Stimulated activated CD4-positive, alpha-beta T cell treated with anti-CD3 and anti-CD28 coated beads, TNF-alpha, amount 100 ng/mL, for 24 hours (primary cell): ENCODE data around the gene ASPDH.

Experiments
- DNase-seq, 3 experiments: peaks; one replicate each; pipeline ENCODE4 v3.0.0-alpha.2; 2020; ENCODE audit warnings: low read depth in 3 of 3

Gene ASPDH

GRCh38 chr19:50513746-50514345, at the start of gene ASPDH:
TSS of gene ASPDH (minus strand) at chr19:50513913. CDS start at chr19:50513823, 90 bp downstream.
- no peak for DNase-seq

GRCh38 chr19:50562996-50563395, 49.3 kb upstream of the ASPDH start:
- DNase-seq = no peak

GRCh38 chr19:50562329-50562728, 48.6 kb upstream of the ASPDH start:
- no peak for DNase-seq

GRCh38 chr19:50559636-50560035, 45.9 kb upstream of the ASPDH start:
- DNase-seq = no peak

DNA sequence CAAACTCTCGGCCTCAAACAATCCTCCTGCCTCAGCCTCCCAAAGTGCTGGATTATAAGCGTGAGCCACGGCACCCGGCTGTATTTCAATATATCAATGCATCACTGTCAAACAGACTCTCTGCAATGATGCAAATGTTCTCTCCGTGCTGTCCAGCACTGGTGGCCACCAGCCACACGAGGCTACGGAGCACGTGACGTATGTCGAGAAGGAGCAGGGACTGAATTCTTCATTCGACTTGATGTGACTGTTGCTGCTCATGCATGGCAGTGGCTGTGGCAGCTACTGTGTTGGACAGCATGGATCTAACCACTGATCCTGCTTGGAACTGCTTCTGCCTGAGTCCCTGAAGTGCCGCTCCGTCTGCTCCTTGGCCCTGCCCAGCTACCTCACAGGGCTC, 44.7 kb upstream of the ASPDH start:
- DNase-seq = no peak

DNA sequence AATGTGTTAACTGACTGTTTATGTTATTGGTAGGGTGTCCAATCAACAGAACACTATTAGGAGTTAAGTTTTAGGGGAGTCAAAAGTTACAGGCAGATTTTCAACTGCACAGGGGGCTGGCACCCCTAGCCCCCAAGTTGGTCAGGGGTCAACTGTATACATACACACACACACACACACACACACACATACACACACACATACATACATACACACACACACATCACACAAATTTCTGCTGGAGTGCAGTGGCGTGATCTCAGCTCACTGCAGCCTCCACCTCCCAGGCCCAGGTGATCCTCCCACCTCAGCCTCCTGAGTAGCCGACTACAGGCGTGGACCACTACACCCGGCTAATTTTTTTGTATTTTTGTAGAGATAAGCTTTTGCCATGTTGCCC, 44.3 kb upstream of the ASPDH start:
- DNase-seq = no peak

DNA sequence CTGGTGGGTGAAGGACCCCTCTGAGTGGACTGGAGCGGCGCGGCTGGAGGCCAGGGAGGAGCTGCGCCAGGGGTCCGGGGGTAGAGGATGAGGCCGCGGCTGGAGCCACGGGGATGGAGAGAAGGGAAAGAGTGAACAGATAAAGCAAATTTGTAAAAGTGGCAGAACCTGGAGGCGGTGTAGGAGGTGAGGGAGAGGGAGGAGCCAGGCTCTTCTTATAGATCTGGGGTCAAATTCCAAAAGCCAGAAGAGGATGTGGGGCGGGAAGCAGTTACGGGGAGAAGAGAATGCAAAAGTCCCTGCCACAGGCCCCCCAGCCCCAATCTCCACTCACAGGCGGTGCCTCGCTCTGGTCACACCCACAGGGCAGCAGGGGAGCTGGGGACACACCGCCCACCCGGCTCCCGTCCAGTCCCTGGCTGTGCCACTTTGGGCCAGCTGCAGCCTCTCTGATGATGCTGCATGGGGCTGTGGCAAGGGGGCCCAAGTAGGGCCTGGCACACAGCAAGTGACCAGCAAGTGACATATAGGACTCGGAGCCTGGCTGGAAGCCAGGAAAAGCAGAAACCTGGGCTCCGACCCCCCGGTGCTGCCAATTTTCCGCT, 43.4 kb upstream of the ASPDH start:
- no peak for DNase-seq

- peak; percentile 54 to 80 (median 57) for DNase-seq
Observed at GRCh38 chr19:50556282-50557008, 42.7 kb upstream of the ASPDH start.

- DNase-seq = no peak
Observed at GRCh38 chr19:50555450-50556281, 42.0 kb upstream of the ASPDH start.

- DNase-seq = no peak
Observed at GRCh38 chr19:50555033-50555432, 41.3 kb upstream of the ASPDH start.

GRCh38 chr19:50554212-50554611, 40.5 kb upstream of the ASPDH start:
- DNase-seq = no peak

- no peak for DNase-seq
Observed at GRCh38 chr19:50553134-50553703, 39.5 kb upstream of the ASPDH start.

GRCh38 chr19:50552540-50552939, 38.8 kb upstream of the ASPDH start:
- DNase-seq = no peak

DNA sequence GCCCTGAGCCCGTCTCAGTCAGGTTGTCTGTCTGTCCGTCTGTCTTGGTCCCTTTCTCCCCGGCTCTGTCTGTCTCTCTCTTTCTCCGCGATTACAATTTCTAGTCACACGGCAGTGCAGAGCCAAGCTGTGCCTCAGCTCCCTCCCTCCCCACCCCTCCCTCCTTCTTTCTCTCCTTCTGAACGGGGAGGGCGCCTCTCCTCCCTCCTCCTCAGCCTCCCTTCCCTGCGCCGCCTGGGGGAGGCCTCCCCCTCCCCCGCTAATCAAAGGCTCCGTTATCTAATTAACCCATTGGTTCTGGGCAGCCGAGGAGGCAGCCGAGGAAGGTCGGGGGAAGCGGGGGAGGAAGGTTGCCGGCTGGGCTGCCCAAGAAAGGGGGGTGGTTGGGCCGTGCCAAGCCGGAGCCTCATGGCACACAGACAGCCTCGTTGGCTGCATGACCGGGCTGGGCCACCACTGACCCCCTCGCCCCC, 38.0 kb upstream of the ASPDH start:
- DNase-seq = no peak

DNA sequence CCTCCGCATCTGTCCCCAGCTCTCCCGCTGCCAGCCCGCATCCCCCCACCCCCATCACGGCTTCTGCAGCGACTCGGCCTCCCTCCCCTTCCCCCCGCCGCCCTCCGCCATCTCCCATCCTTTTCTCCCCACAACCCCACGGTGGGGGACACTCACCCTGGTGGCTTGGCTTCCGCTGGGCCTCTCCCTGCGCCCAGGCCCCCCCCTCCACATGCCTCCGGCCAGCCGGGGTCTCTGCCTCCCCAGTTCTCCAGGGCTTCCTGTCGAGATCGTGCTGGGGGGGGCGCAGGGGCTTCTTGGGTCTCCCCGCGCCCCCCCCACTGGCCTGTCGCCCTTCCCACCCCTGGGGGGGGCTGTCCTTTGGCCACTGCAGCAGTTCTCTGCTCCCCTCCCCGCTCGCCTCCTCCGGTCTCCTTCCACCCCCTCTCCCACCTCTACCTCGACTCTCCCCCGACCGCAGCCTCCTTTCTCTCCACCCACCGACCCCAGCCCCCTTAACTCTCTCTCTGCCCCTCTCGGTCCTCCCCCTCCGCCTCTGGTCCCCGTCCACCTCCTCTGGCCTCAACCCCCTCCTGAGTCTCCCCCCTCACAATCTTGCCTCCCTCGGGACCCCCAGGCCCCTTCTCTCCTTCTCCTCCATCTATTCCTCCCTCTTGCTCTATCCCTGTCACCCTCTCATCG, 37.5 kb upstream of the ASPDH start:
- no peak for DNase-seq

GRCh38 chr19:50550594-50550966, 36.9 kb upstream of the ASPDH start:
- no peak for DNase-seq

GRCh38 chr19:50549927-50550593, 36.3 kb upstream of the ASPDH start:
- DNase-seq = no peak

DNA sequence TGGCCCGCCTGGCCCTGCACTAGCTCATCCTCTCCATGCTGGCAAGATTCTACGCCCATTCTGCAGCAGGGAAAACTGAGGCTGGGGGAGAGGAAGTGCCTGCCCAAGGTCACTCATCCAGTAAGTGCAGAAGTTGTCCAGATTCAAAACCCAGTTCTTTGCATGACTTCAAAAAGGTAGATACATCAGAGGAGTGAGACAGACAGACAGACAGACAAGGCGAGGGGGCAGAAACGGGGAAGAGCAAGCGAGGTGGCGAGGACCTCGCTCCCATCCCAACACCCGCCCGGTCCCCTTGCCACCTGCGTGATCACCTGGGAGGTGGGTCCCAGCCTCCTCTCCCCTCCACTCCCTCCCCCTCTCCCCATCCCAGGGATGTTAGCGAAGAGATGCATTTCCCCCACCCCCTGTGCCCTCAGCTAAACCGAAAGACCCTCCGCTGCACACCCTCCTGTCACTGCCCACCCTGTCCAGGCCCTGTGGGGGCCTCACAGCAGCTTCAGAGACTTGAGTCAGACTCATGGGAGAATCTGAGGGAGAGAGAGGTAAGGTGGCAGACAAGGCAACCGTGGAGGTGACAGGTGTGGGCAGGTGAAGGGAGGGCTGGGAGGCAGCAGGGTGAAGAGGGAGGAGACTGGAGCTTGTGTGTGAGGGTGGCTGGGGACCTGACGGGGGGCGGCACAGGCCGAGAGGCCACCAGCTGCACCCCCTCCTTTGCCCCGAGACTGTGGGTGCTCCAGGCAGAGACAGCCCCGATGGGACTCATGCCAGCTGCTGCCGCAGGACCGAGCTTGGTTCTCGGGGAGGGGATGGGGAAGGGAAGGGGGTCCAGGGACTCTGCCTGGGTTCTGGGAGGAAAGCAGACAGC, 35.6 kb upstream of the ASPDH start:
- no peak for DNase-seq

DNA sequence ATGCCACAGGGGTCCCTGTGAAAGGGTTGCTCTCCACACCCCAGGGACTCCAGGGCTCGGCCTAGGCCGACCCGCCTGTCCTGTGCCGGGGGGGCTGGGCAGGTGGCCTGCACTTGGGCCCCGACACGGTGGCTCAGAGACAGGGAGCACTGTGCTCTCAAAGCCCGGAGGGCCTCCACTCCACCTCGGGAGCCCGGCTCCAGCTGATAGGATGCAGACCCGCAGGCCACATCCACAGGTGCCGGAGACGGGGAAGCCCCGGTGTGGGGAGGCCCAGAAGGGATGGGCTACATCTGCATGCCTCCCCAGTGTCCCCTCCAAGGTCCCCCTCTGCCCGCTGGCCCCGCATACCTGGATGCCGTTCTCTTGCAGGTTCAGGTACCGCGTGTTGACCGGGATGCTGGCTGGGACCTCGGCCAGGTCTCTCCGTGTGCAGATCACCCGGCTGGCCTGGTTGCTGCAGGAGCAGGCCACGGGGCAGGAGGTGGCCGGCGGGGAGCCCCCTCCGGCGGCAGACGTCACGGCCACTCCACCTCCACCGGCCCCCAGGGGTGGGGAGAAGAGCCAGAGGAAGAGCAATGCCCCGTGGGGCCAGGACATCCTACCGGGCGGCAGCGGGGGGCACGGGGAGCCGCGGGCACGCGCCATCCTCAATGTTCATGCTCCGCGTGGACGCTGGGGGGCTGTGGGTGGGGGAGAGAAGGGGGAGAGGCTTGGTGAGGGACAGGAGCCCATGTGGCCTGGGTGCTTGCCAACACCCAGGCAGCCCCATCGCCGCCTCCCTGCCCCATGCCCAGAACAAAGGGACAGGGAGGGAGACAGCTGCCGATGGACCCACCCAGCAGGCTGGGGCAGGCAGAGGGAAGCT, 34.7 kb upstream of the ASPDH start:
- no peak for DNase-seq
